ENCODE measurements around the gene TTC39C.
"Not testable (repeated sequence)": the region's sequence is repeated elsewhere in the genome, so short reads cannot be mapped to it uniquely, and the experiment has no call there.

TTC39C gene

DNA sequence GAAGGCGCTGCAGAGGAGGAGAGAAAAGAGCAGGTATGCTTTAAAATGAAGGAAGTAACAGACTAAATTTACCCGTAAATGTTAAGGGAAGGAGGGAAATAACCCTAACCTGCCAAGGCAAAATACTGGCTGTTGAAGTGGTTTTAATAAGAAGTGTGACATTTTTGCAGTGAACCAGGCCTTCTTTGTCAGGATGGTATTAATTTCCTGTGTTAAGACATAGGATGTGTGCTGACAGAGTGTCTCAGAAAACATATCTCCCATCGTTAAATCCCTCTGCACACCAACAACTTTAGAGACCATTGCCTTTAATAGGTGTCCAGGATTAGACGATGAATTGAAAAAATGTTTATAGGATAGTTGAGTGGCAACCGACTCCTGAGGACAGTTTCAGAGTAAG is 9.9 kb downstream of the TTC39C start:
- TF ChIP-seq CTCF (IDR thresholded peaks at IDR 0.05; ENCODE audit: low read depth, low read length), result no peak
- no peak for DNase-seq (ENCODE audit: low read depth in 2 of 2)

DNA sequence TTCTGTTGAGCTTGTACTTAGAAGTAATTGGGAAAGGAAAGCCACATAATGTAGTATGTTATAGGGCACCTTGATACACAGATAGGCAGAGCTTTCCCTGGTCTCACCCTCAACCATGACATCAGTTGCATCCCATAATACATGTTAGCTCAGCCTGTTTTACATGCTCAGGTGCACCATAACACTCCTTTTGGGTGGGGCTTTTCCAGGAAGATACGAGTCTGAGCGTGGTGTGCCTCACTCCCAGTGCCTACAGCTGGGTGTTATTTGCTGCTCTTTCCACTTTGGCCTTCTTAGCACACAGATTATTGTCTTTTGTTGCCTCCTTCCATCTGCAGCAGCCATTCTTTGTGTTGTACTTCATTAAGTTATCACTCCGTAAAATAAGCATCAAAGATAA is 11.9 kb downstream of the TTC39C start:
- DNase-seq (ENCODE audit: low read depth in 2 of 2), result no peak
- H3K4me3 ChIP-seq (replicated peaks in 1 of 2; ENCODE audit: low read depth in 2 of 2, low read length in 2 of 2), result no peak overlapping the region

More for the DNA sequence above, 9.9 kb downstream of the TTC39C start:
- H3K4me3 ChIP-seq (replicated peaks in 1 of 2; ENCODE audit: low read depth in 2 of 2, low read length in 2 of 2), result no peak overlapping the region

GRCh38 chr18:24027156-24027827 is 12.7 kb downstream of the TTC39C start:
- no peak for TF ChIP-seq CTCF (IDR thresholded peaks at IDR 0.05; ENCODE audit: low read depth, low read length)
- no peak overlapping the region for H3K4me3 ChIP-seq (replicated peaks in 1 of 2; ENCODE audit: low read depth in 2 of 2, low read length in 2 of 2)
- DNase-seq (ENCODE audit: low read depth in 2 of 2), result peak; percentile 89 to 95

More for the DNA sequence above, 11.9 kb downstream of the TTC39C start:
- no peak for TF ChIP-seq CTCF (IDR thresholded peaks at IDR 0.05; ENCODE audit: low read depth, low read length)

DNA sequence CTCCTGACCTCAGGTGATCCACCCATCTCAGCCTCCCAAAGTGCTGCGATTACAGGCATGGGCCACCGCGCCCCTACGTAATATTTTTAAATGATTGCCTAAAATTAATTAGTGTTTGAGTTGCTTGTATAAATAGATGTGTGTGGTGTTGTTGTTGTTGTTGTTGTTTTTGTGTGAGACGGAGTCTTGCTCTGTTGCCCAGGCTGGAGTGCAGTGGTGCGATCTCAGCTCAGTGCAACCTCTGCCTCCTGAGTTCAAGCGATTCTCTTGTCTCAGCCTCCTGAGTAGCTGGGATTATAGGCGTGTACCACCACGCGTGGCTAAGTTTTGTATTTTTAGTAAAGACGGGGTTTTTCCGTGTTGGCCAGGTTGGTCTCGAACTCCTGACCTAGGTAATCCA is 14.4 kb downstream of the TTC39C start:
- DNase-seq (ENCODE audit: low read depth in 2 of 2); H3K4me3 ChIP-seq (replicated peaks in 1 of 2; ENCODE audit: low read depth in 2 of 2, low read length in 2 of 2): not testable (repeated sequence)

- TF ChIP-seq CTCF (IDR thresholded peaks at IDR 0.05; ENCODE audit: low read depth, low read length), result no peak
- no peak overlapping the region for H3K4me3 ChIP-seq (replicated peaks in 1 of 2; ENCODE audit: low read depth in 2 of 2, low read length in 2 of 2)
- no peak for DNase-seq (ENCODE audit: low read depth in 2 of 2)
These were observed 16.8 kb downstream of the TTC39C start for GRCh38 chr18:24031318-24031717.

- no peak overlapping the region for H3K4me3 ChIP-seq (replicated peaks in 1 of 2; ENCODE audit: low read depth in 2 of 2, low read length in 2 of 2)
- no peak for TF ChIP-seq CTCF (IDR thresholded peaks at IDR 0.05; ENCODE audit: low read depth, low read length)
- no peak for DNase-seq (ENCODE audit: low read depth in 2 of 2)
These were observed 17.4 kb downstream of the TTC39C start for GRCh38 chr18:24031916-24032315.

- TF ChIP-seq CTCF (IDR thresholded peaks at IDR 0.05; ENCODE audit: low read depth, low read length), result no peak
- no peak for DNase-seq (ENCODE audit: low read depth in 2 of 2)
- H3K4me3 ChIP-seq (replicated peaks in 1 of 2; ENCODE audit: low read depth in 2 of 2, low read length in 2 of 2), result no peak overlapping the region
These were observed 19.3 kb downstream of the TTC39C start for GRCh38 chr18:24033641-24034412.
